ENCODE results near the gene CCDC40. TPM values are rescaled to one million over a fixed set of nuclear protein-coding genes. Genes with fewer than 3 reads are reported as not detected.

Gene CCDC40
- total RNA-seq, 1 donor from 2014 or later, result 5.4 TPM

GRCh38 chr17:80012765-80013741 is 23.4 kb upstream of the CCDC40 start:
- Histone ChIP-seq H3K4me1 (peaks cover 0 to 4% of the 10 kb centered on the region in 2 donors), H3K9me3 (no peaks in the 10 kb centered on the region), H3K27ac (no peak overlapping the region), H3K27me3 (no peaks in the 10 kb centered on the region), H3K36me3 (peaks cover 9 to 38% of the 10 kb centered on the region in 2 donors), H3K4me3 (no peak overlapping the region)
- intact Hi-C loops (cut with DNase I), result no loop called here
- DNase-seq (ENCODE audit: low spot score in 2 of 2), result no peak
- TF ChIP-seq CTCF (IDR thresholded peaks at IDR 0.05), result no peak

GRCh38 chr17:80017226-80018010 is 19.0 kb upstream of the CCDC40 start:
- Histone ChIP-seq H3K4me3 (no peak overlapping the region), H3K9me3 (no peaks in the 10 kb centered on the region), H3K27ac (no peak overlapping the region), H3K36me3 (peaks cover 9 to 12% of the 10 kb centered on the region in 2 donors), H3K27me3 (no peaks in the 10 kb centered on the region), H3K4me1 (no peaks in the 10 kb centered on the region)
- DNase-seq (ENCODE audit: low spot score in 2 of 2), result no peak
- no peak for TF ChIP-seq CTCF (IDR thresholded peaks at IDR 0.05)
- intact Hi-C loops (cut with DNase I), result no loop called here

- no peak for TF ChIP-seq CTCF (IDR thresholded peaks at IDR 0.05)
- no peak for DNase-seq (ENCODE audit: low spot score in 2 of 2)
- no peaks in the 10 kb centered on the region for H3K36me3 ChIP-seq
- intact Hi-C loops (cut with DNase I), result no loop called here
- no peaks in the 10 kb centered on the region for H3K27me3 ChIP-seq
- H3K9me3 ChIP-seq, result no peaks in the 10 kb centered on the region
- no peak overlapping the region for H3K4me3 ChIP-seq
- no peak overlapping the region for H3K27ac ChIP-seq
- H3K4me1 ChIP-seq, result peaks cover 1 to 2% of the 10 kb centered on the region in 2 donors
These were observed 17.4 kb upstream of the CCDC40 start for GRCh38 chr17:80018917-80019651.

- H3K4me1 ChIP-seq, result peaks cover 3 to 12% of the 10 kb centered on the region in 2 donors
- no peak overlapping the region for H3K27ac ChIP-seq
- H3K9me3 ChIP-seq, result no peaks in the 10 kb centered on the region
- no peak overlapping the region for H3K4me3 ChIP-seq
- intact Hi-C loops (cut with DNase I), result no loop called here
- H3K27me3 ChIP-seq, result no peaks in the 10 kb centered on the region
- no peak for DNase-seq (ENCODE audit: low spot score in 2 of 2)
- TF ChIP-seq CTCF (IDR thresholded peaks at IDR 0.05), result no peak
- H3K36me3 ChIP-seq, result no peaks in the 10 kb centered on the region
These were observed 14.8 kb upstream of the CCDC40 start for GRCh38 chr17:80021600-80021999.

GRCh38 chr17:80023481-80024205 is 12.8 kb upstream of the CCDC40 start:
- no peak for DNase-seq (ENCODE audit: low spot score in 2 of 2)
- Histone ChIP-seq H3K36me3 (no peaks in the 10 kb centered on the region), H3K4me1 (peaks cover 7 to 18% of the 10 kb centered on the region in 2 donors), H3K27me3 (no peaks in the 10 kb centered on the region), H3K27ac (peak overlapping the region; percentile 6), H3K9me3 (no peaks in the 10 kb centered on the region), H3K4me3 (peak overlapping the region; percentile 20 to 52)
- intact Hi-C loops (cut with DNase I), result no loop called here
- no peak for TF ChIP-seq CTCF (IDR thresholded peaks at IDR 0.05)
